Hepatocyte (in vitro differentiated cells): Measurements from ENCODE around the gene EHD1. TPM values are rescaled to one million over a fixed set of nuclear protein-coding genes. Genes with fewer than 3 reads are reported as not detected.

ENCODE experiments used
- DNase-seq: peaks from one replicate; pipeline ENCODE4 v3.0.0-alpha.2; 2016; ENCODE audit warnings: low spot score
- H2AFZ ChIP-seq: fragments of 200-600 bp; sonication (generic); 2 replicates; pipeline ENCODE4 v1.6.0; 2016; ENCODE audit warnings: antibody characterized with exemption, mild to moderate bottlenecking
- H3K27ac ChIP-seq: fragments of 200-600 bp; sonication (generic); 2 replicates; pipeline ENCODE4 v1.5.1; 2016; ENCODE audit warnings: mild to moderate bottlenecking
- H3K27me3 ChIP-seq: fragments of 200-600 bp; sonication (generic); 2 replicates; pipeline ENCODE4 v1.6.1; 2016
- H3K36me3 ChIP-seq: fragments of 200-600 bp; sonication (generic); replicated peaks from 2 replicates; pipeline ENCODE4 v1.5.1; 2016; ENCODE audit warnings: low read depth; ENCODE audit not compliant: insufficient read depth
- H3K4me1 ChIP-seq: fragments of 200-600 bp; sonication (generic); 2 replicates; pipeline ENCODE4 v1.5.1; 2016; ENCODE audit warnings: mild to moderate bottlenecking, moderate library complexity; ENCODE audit not compliant: insufficient read depth
- H3K4me2 ChIP-seq: fragments of 200-600 bp; sonication (generic); 2 replicates; pipeline ENCODE4 v1.6.0; 2016
- H3K4me3 ChIP-seq: fragments of 200-600 bp; sonication (generic); 2 replicates; pipeline ENCODE4 v1.5.1; 2016; ENCODE audit warnings: mild to moderate bottlenecking
- H3K79me2 ChIP-seq: fragments of 200-600 bp; sonication (generic); 2 replicates; pipeline ENCODE4 v1.6.0; 2017; ENCODE audit warnings: mild to moderate bottlenecking
- H3K9me2 ChIP-seq: fragments of 200-600 bp; sonication (generic); replicated peaks from 2 replicates; pipeline ENCODE4 v1.6.0; 2017; ENCODE audit warnings: mild to moderate bottlenecking; ENCODE audit not compliant: insufficient read depth
- H3K9me3 ChIP-seq: fragments of 200-600 bp; sonication (generic); 2 replicates; pipeline ENCODE4 v1.5.1; 2016; ENCODE audit warnings: low read depth, mild to moderate bottlenecking
- H4K20me1 ChIP-seq: fragments of 200-600 bp; sonication (generic); 2 replicates; pipeline ENCODE4 v1.6.0; 2016; ENCODE audit warnings: mild to moderate bottlenecking; ENCODE audit not compliant: insufficient read depth, poor library complexity, severe bottlenecking
- CTCF ChIP-seq: fragments of 200-600 bp; sonication (generic); IDR thresholded peaks from 2 replicates; pipeline ENCODE4 v1.5.1; 2016; ENCODE audit warnings: antibody characterized with exemption, mild to moderate bottlenecking; ENCODE audit not compliant: poor library complexity
- EZH2 ChIP-seq: fragments of 200-600 bp; sonication (generic); IDR thresholded peaks from 2 replicates; pipeline ENCODE4 v1.6.1; 2016; ENCODE audit warnings: antibody characterized with exemption, mild to moderate bottlenecking, borderline replicate concordance
- EZH2phosphoT487 ChIP-seq: fragments of 200-600 bp; sonication (generic); IDR thresholded peaks from one replicate; pipeline ENCODE4 v1.6.1; 2018; ENCODE audit warnings: antibody characterized with exemption, mild to moderate bottlenecking, low read depth, moderate library complexity; ENCODE audit not compliant: unreplicated experiment, severe bottlenecking
- WGBS: methylation state at CpG from one replicate; pipeline ENCODE4 v1.1.6; 2016; ENCODE audit warnings: low lambda C conversion rate; ENCODE audit errors: missing lambda C conversion rate; 5-methylcytosine and 5-hydroxymethylcytosine counted together
- polyA plus RNA-seq: library from polyadenylated mRNA; unstranded; fragments of >200 nt; fragmentation: Nextera tagmentation; extraction: Ambion mirVana; gene quantifications from 2 replicates; pipeline ENCODE4 v1.2.1, GENCODE V29; 2016
- total RNA-seq: library from RNA; depleted of rRNA; stranded (reverse); fragments of >200 nt; gene quantifications from 2 replicates; pipeline ENCODE4 v1.2.3, GENCODE V29; 2014

The EHD1 gene
- total and polyA plus RNA-seq, 2 experiments from 2014 or later = 52.4 to 69.5 TPM

- no peaks in the 10 kb centered on the region for H3K36me3 ChIP-seq
- no peak overlapping the region for H2AFZ ChIP-seq
Observed at GRCh38 chr11:64911689-64912088, 33.3 kb upstream of the EHD1 start.

GRCh38 chr11:64911142-64911541 lies 32.7 kb upstream of the EHD1 start:
- H3K9me2 ChIP-seq = no peaks in the 10 kb centered on the region
- TF ChIP-seq EZH2 (no peak), EZH2phosphoT487 (no peak), CTCF (no peak)
- 95% methylated on average over 7 of the region's 7 CpGs for WGBS
- peaks cover 6% of the 10 kb centered on the region for H3K4me1 ChIP-seq
- H3K4me2 ChIP-seq = no peak overlapping the region
- H3K27me3 ChIP-seq = no peaks in the 10 kb centered on the region
- H3K79me2 ChIP-seq = peaks cover 14% of the 10 kb centered on the region
- H2AFZ ChIP-seq = no peak overlapping the region
- H3K9me3 ChIP-seq = no peaks in the 10 kb centered on the region
- H3K4me3 ChIP-seq = no peak overlapping the region
- no peaks in the 10 kb centered on the region for H4K20me1 ChIP-seq
- H3K27ac ChIP-seq = no peak overlapping the region
- DNase-seq = no peak
- no peaks in the 10 kb centered on the region for H3K36me3 ChIP-seq

More at GRCh38 chr11:64911689-64912088, 33.3 kb upstream of the EHD1 start:
- Histone ChIP-seq H3K27me3 (no peaks in the 10 kb centered on the region), H3K4me2 (no peak overlapping the region), H3K79me2 (peaks cover 20% of the 10 kb centered on the region), H3K4me1 (peaks cover 7% of the 10 kb centered on the region), H3K27ac (no peak overlapping the region), H4K20me1 (no peaks in the 10 kb centered on the region), H3K9me3 (no peaks in the 10 kb centered on the region), H3K4me3 (no peak overlapping the region), H3K9me2 (no peaks in the 10 kb centered on the region)
- 96% methylated on average over 9 of the region's 9 CpGs for WGBS
- TF ChIP-seq EZH2 (no peak), EZH2phosphoT487 (no peak)
- no peak for DNase-seq

GRCh38 chr11:64910451-64911093 lies 32.2 kb upstream of the EHD1 start:
- DNase-seq = no peak
- Histone ChIP-seq H2AFZ (no peak overlapping the region), H4K20me1 (no peaks in the 10 kb centered on the region), H3K27ac (no peak overlapping the region), H3K4me3 (no peak overlapping the region), H3K4me2 (no peak overlapping the region), H3K36me3 (no peaks in the 10 kb centered on the region), H3K9me2 (no peaks in the 10 kb centered on the region), H3K79me2 (peaks cover 9% of the 10 kb centered on the region), H3K9me3 (no peaks in the 10 kb centered on the region), H3K27me3 (no peaks in the 10 kb centered on the region), H3K4me1 (peaks cover under 1% of the 10 kb centered on the region)
- 99% methylated on average over 27 of the region's 27 CpGs for whole genome bisulfite sequencing
- TF ChIP-seq EZH2phosphoT487 = no peak
- no peak for TF ChIP-seq CTCF
- no peak for TF ChIP-seq EZH2

- no peaks in the 10 kb centered on the region for H3K4me1 ChIP-seq
- H3K27me3 ChIP-seq = no peaks in the 10 kb centered on the region
- H3K9me3 ChIP-seq = no peaks in the 10 kb centered on the region
- no peaks in the 10 kb centered on the region for H3K36me3 ChIP-seq
- H3K27ac ChIP-seq = no peak overlapping the region
- no peaks in the 10 kb centered on the region for H3K9me2 ChIP-seq
- 93% methylated on average over 35 of the region's 39 CpGs for WGBS
- no peaks in the 10 kb centered on the region for H4K20me1 ChIP-seq
- H3K4me2 ChIP-seq = no peak overlapping the region
- DNase-seq = no peak
- no peak overlapping the region for H2AFZ ChIP-seq
- no peak for TF ChIP-seq EZH2
- TF ChIP-seq CTCF = no peak
- no peak for TF ChIP-seq EZH2phosphoT487
- peaks cover 3% of the 10 kb centered on the region for H3K79me2 ChIP-seq
- H3K4me3 ChIP-seq = no peak overlapping the region
Observed at GRCh38 chr11:64909653-64910343, 31.4 kb upstream of the EHD1 start.
